Stimulated activated CD4-positive, alpha-beta T cell treated with anti-CD3 and anti-CD28 coated beads, TNF-alpha, amount 100 ng/mL, for 48 hours (primary cell): ENCODE results near the gene NOC4L.
"Not testable (repeated sequence)": the region's sequence is repeated elsewhere in the genome, so short reads cannot be mapped to it uniquely, and the experiment has no call there.

Experiments used
- DNase-seq, 3 donors: peaks; one replicate each; pipeline ENCODE4 v3.0.0-alpha.2; 2020; ENCODE audit warnings: low read depth in 3 of 3

The NOC4L gene

GRCh38 chr12:132123970-132124765 lies 20.1 kb upstream of the NOC4L start:
- DNase-seq = no peak

- no peak for DNase-seq
Measured at GRCh38 chr12:132124766-132125425, 19.4 kb upstream of the NOC4L start.

DNA sequence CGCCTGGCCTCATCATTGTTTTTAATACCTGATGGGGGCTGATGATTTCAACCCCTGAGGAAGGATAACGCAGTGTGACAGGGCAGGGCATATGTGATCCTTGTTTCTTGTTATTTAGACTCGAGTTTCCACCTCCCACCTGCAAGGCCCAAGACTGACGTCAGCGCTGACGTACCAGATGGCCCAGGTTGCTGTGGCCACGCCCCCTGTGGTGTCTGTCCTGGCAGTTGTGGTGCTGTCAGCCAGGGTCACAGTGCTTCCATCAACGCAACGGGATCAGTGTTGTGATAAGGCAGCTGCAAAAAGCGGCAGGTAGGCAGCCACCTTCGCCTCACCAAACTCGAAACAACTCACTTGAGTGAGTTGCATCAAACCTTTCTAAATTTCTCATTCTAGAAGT lies 18.5 kb upstream of the NOC4L start:
- no peak for DNase-seq

GRCh38 chr12:132127041-132127440 lies 17.2 kb upstream of the NOC4L start:
- DNase-seq = no peak

- no peak for DNase-seq
Measured at GRCh38 chr12:132129007-132129406, 15.2 kb upstream of the NOC4L start.

DNA sequence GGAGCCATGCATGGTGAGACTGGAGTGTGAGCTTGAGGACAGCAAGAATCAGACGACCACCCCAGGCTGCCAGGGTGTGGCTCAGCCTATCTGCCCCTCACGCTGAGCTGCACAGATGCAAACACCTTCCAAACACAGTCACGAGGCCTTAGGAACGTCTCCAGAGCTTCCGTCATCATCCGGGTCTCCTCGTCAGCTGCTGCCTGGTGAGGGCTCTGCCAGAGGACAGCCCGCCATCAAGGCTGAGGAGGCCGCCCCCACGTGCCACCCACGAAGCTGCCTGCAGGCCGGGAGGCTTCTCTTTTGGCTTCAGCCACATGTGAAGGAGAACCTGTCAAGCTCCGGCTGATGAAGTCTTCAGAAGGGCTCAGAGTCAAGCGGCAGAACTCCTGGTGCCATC lies 13.6 kb upstream of the NOC4L start:
- DNase-seq = no peak

DNA sequence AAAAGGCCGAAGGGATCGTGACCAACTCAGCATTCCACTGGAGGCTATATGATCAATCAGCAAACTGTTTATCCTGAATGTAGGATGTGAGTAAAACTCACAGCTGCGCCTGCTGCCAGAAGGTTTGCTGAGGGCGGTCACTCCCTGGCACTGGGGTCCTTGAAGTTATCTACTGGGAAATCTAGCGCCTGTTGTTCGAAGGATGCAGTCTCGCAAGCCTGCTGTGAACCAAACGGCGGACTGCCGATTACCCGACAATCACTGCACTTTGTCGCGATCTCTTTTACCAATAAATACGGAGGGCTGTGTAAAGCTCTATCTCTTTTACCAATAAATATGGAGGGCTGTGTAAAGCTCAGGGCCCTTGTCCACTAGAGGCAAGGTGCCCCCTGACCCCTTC lies 13.0 kb upstream of the NOC4L start:
- no peak for DNase-seq

DNA sequence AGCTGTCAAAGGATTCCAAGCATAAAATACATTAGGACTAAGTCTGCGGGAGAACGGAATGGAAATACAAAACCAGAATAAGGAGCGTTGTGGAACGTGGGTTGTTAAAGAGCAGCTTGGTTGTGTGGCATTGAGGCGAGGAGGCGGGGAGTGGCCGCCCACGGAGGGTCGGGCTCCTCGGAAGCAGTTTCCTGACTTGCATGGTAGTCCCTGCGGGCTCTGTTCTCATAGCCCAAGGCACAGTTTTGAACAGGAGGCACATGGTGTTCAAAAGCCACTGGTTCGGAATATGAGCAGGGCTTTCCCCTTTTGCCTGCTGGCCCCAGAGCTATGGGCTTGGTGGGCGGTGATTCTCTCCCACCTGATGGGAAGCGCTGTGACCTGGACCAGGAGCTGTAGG lies 12.3 kb upstream of the NOC4L start:
- no peak for DNase-seq

GRCh38 chr12:132132609-132133430 lies 11.4 kb upstream of the NOC4L start:
- no peak for DNase-seq

DNA sequence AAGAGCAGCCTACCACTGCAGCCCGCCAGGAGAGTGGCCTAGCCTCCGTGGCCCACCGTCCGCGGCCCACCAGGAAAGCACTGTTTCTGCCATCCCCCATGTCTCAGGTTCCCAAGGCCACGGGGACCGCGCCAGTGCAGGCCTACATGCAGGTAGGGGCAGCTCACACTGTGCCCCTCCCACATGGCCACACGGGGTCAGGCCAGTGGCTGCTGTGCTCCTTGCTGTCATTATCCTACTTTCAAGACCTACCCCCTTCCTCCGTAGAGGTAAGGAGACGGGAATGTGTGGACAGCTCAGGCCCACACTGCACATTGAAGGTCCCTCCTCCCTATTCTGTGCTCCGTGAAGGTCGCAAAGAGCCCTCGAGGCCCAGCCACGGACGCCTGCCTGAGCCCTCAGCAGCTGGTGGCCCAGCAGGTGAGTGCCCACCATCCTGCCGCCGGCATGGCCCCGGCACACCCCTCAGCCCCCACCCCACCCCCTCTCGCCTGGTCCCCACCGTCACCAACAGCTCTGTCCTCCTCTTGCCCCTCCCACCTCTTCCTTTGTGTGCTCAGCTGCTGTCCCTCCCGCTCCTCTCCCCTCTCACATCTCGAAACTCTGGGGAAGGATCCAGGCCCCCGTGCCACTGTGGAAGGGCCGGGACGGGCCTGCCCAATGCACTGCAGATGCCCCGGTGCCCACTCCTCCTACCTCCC lies 10.2 kb upstream of the NOC4L start:
- no peak for DNase-seq

GRCh38 chr12:132134653-132135183 lies 9.5 kb upstream of the NOC4L start:
- not testable (repeated sequence) for DNase-seq

DNA sequence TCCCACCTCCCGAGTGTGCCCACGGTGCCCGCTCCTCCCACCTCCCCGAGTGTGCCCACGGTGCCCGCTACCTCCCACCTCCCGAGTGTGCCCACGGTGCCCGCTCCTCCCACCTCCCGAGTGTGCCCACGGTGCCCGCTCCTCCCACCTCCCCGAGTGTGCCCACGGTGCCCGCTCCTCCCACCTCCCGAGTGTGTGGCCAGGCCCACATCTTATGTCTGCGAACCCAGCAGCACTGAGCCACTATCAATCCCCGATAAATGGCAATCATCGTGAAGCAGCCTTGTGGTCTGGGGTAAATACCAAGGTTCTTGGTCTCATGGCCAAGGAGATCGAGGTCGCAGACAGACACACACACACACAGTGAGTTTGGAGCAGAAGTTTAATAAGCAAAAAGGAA lies 8.0 kb upstream of the NOC4L start:
- DNase-seq = not testable (repeated sequence)

DNA sequence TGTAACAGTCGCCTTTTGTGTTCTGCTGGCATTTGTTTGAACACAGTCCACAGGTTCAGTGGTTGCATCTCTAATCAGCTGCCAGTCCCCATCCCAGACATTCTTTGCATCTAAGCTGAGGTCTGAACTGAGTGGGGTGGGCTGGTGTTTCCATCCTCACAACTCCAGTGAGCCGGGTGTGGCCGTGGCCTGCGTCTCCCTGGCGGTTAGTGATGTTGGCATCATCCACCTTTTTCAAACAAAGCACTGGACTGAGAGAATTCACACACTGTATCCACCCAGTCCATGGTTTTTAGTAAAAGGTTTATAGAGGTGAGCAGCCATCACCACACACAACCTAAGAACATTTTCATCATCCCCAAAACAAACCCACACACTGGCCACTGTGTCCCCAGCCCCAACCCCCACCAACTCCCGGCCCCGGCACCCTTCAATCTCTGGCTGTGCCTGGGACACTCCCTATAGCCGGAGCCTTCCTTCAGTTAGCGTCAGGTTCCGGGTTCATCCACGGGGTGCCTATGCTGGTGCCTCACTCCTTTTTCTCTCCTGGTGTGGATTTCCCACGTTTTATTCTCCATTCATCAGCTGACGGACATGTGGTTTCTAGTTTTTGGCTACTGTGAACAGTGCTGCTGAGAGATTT lies 6.7 kb upstream of the NOC4L start:
- no peak for DNase-seq

- no peak for DNase-seq
Measured at GRCh38 chr12:132138941-132139871, 5.1 kb upstream of the NOC4L start.

DNA sequence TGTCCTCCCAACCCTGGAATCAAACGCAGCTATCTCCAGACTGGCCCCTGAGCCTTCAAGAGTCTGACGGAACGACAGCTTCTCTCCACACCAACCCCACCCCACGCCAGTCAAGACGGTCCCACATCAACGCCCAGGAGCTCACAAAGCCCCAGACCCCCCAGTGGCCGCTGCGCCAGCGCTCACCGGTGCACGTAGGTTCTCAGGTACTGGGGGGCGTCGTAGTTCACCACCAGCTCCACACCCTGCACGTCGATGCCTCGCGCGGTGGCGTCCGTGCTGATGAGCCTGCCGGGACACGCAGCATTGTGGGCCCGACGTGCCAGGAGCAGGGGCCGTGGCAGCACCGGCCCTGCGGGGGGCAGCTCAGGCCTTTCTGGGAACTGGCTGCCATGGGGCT lies 4.3 kb upstream of the NOC4L start:
- no peak for DNase-seq

DNA sequence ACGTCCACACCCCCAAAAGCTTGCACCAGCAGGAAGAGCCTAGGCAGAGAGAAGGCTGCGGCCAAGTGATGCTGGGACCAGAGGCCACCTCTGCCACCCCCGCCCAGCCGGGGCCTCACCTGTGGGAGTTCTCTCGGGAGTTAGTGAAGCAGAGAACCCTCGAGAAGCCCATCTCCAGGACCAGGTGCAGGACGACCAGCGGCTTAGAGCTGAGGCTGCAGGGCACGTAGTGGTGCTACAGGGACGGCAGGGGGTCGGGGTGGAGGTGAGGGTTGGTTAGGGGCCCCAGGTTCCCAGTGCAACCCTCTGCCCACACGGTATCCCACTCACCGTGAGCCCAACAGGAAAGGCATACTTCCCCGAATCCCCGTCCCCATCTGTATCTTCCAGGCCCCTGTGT lies 3.8 kb upstream of the NOC4L start:
- no peak for DNase-seq

DNA sequence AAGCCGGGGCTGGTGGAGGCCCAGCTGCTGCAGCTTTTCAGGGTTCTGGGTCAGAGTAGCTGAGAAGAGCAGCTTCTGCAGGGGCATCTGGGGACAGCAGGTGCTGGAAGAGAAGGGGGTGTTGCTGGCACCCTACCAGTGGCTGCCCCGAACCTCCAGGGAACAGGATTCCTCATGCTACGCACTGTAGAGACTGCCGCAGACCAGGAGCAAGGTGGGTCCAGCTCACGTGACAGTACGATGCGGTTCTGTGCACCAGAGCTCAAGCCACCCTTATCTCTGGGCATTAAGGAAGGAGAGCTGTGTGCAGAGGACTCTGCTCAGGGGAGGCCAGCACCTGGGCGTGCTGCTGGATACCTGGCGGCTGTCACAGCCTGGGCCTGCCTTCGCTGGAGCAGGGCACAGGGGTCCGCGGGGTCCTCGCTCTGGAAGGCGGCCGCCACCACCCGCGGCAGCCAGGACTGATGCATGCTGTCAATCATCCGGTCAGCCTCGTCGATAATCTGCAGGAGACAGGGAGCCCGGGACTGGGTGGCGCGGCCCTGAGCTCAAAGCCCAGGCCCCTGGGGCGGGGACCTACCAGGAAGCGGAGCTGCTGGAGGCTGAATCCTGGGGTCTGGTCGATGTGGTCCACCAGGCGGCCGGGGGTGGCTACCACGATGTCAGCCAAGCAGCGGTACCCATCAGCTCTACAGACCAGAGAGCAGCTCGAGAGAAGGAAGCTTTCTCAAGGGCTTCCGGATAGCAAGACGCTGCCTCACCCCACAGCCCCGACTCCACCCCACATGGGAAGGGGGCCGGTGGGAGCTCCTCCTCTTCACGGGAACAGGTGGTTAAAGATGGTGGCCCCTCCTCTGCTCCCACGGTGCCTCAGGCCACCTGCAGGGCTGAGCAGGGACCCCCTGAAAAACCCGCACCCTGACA lies 3.1 kb upstream of the NOC4L start:
- DNase-seq = no peak

GRCh38 chr12:132141976-132142678 lies 2.1 kb upstream of the NOC4L start:
- no peak for DNase-seq
